GM12872 (cell line): Measurements from ENCODE around the gene LRRC17.
A peak's percentile ranks its signal among the peaks of the same experiment; 100 is the strongest.

Source experiments
- CTCF ChIP-seq: IDR thresholded peaks from 3 replicates; pipeline ENCODE4 v1.5.1; 2011; ENCODE audit warnings: low read depth, mild to moderate bottlenecking, low read length, moderate library complexity; ENCODE audit not compliant: insufficient read depth

LRRC17 gene

GRCh38 chr7:102953406-102953805 is 40.6 kb downstream of the LRRC17 start:
- TF ChIP-seq CTCF = no peak

GRCh38 chr7:102966465-102966864 is 53.7 kb downstream of the LRRC17 start:
- TF ChIP-seq CTCF = no peak

- no peak for TF ChIP-seq CTCF
Measured at GRCh38 chr7:102967798-102968197, 55.0 kb downstream of the LRRC17 start.

GRCh38 chr7:102973096-102973802 is 60.4 kb downstream of the LRRC17 start:
- no peak for TF ChIP-seq CTCF

- TF ChIP-seq CTCF = peak; percentile 39; the same call in 2 of the 3 replicates
Measured at GRCh38 chr7:102974366-102975236, 61.8 kb downstream of the LRRC17 start.

GRCh38 chr7:102975854-102976253 is 63.1 kb downstream of the LRRC17 start:
- no peak for TF ChIP-seq CTCF

GRCh38 chr7:102976493-102976892 is 63.7 kb downstream of the LRRC17 start:
- no peak for TF ChIP-seq CTCF
